Bronchus fibroblast of lung (primary cell): Measurements from ENCODE around the gene RBM8A. TPM values are rescaled to one million over a fixed set of nuclear protein-coding genes. Genes with fewer than 3 reads are reported as not detected.

Source experiments
- total RNA-seq: library from RNA; depleted of rRNA; stranded (reverse); fragments of >200 nt; gene quantifications from 2 replicates; pipeline ENCODE4 v1.2.3, GENCODE V29; 2015

RBM8A gene
- total RNA-seq, result 181 and 204 TPM in 2 replicates

GRCh38 chr1:145927063-145927886, at the start of gene RBM8A:
RBM8A (minus strand) TSS chr1:145927484; CDS start chr1:145927426, 58 bp downstream.

GRCh38 chr1:145964328-145965118, 37.2 kb upstream of the RBM8A start, which contains the start of the genes ANKRD34A and POLR3GL:
ANKRD34A (minus strand) TSS chr1:145964575; CDS start chr1:145961759, 2,816 bp downstream.
POLR3GL (plus strand) TSS chr1:145964690; CDS start chr1:145974866, 10,176 bp downstream.

GRCh38 chr1:145957443-145958319, 30.4 kb upstream of the RBM8A start, which contains the start of gene LIX1L:
LIX1L (minus strand) TSS chr1:145958017; CDS start chr1:145957927, 90 bp downstream.

GRCh38 chr1:145918144-145918991, 8.9 kb downstream of the RBM8A start, which contains the start of gene PEX11B:
PEX11B (minus strand) TSS chr1:145918717; CDS start chr1:145918688, 29 bp downstream.

GRCh38 chr1:145885738-145886287, 41.5 kb downstream of the RBM8A start, which contains the start of gene ANKRD35:
ANKRD35 (minus strand) TSS chr1:145885866; CDS start chr1:145885758, 108 bp downstream.

Other genes with a start within 250 kb of the RBM8A start
- under 0.01 and 0.30 TPM in 2 replicates for gene PDZK1, start 220.1 kb downstream of the RBM8A start, total RNA-seq
- gene CD160, start 208.0 kb downstream of the RBM8A start, total RNA-seq, result not detected in 2 replicates
- 9.9 and 10.9 TPM in 2 replicates for gene RNF115, start 103.4 kb downstream of the RBM8A start, total RNA-seq
- gene POLR3C, start 103.3 kb downstream of the RBM8A start, total RNA-seq, result 34.6 and 35.4 TPM in 2 replicates
- gene NUDT17, start 81.9 kb downstream of the RBM8A start, total RNA-seq, result 4.2 and 6.4 TPM in 2 replicates
- 34.8 and 34.9 TPM in 2 replicates for gene PIAS3, start 68.4 kb downstream of the RBM8A start, total RNA-seq
- 6.8 and 7.4 TPM in 2 replicates for gene ANKRD35, start 41.6 kb downstream of the RBM8A start, total RNA-seq
- gene ITGA10, start 17.4 kb downstream of the RBM8A start, total RNA-seq, result 25.7 and 25.9 TPM in 2 replicates
- 29.6 and 32.3 TPM in 2 replicates for gene PEX11B, start 8.8 kb downstream of the RBM8A start, total RNA-seq
- gene LIX1L, start 30.5 kb upstream of the RBM8A start, total RNA-seq, result 25.1 and 25.9 TPM in 2 replicates
- 0.59 and 1.3 TPM in 2 replicates for gene ANKRD34A, start 37.1 kb upstream of the RBM8A start, total RNA-seq
- 23.2 and 26.1 TPM in 2 replicates for gene POLR3GL, start 37.2 kb upstream of the RBM8A start, total RNA-seq
- gene TXNIP, start 69.1 kb upstream of the RBM8A start, total RNA-seq, result 132 and 141 TPM in 2 replicates
- gene HJV, start 94.3 kb upstream of the RBM8A start, total RNA-seq, result not detected in 2 replicates
- 0.30 and 0.34 TPM in 2 replicates for gene NBPF10, start 217.3 kb upstream of the RBM8A start, total RNA-seq